ENCODE results near the gene ZNF554. TPM values are rescaled to one million over a fixed set of nuclear protein-coding genes. Genes with fewer than 3 reads are reported as not detected.
A peak's percentile ranks its signal among the peaks of the same experiment; 100 is the strongest.

The ZNF554 gene
- total and polyA plus RNA-seq, 2 of the 8 experiments (the other 6 are each of a cell fraction or from before 2014, with no cell fraction given) = 1.8 to 5.7 TPM

GRCh38 chr19:2853015-2853606 lies 33.4 kb downstream of the ZNF554 start:
- Histone ChIP-seq H4K91ac (replicated peaks; ENCODE audit: insufficient read length, low read length) (no peak overlapping the region), H3K56ac (replicated peaks; ENCODE audit: insufficient read length, low read depth, low read length) (no peak overlapping the region), H3K4me2 (ENCODE audit: insufficient read depth in 1 of 2, low read depth in 2 of 2, low read length in 2 of 2) (no peak overlapping the region), H4K8ac (ENCODE audit: extremely low read depth, insufficient read depth, low read length) (no peak overlapping the region), H3K9ac (replicated peaks in 1 of 4; ENCODE audit: extremely low read depth in 1 of 4, low read depth in 3 of 4, low read length in 3 of 4) (no peak overlapping the region), H2BK12ac (ENCODE audit: low read depth, low read length) (no peak overlapping the region), H3K27me3 (replicated peaks in 1 of 4; ENCODE audit: control insufficient read depth in 3 of 4, extremely low read depth in 1 of 4, insufficient read depth in 3 of 4, low read length in 3 of 4) (no peaks in the 10 kb centered on the region; a peak in 1 of 7 replicates), H2AFZ (ENCODE audit: low read length) (no peak overlapping the region), H3K36me3 (ENCODE audit: control insufficient read depth in 2 of 4, insufficient read depth in 4 of 4, low read length in 3 of 4) (peaks cover 12 to 51% (median 36%) of the 10 kb centered on the region in 4 experiments), H3K79me1 (ENCODE audit: low read depth, low read length) (0 out of 2 replicates have a peak, but pooled peaks cover 2% of the 10 kb centered on the region), H3K9me3 (ENCODE audit: insufficient read depth in 2 of 2, low read depth in 1 of 2, low read length in 1 of 2) (peaks cover 72 to 89% of the 10 kb centered on the region in 2 experiments), H2BK5ac (ENCODE audit: low read depth, low read length) (no peak overlapping the region), H3K4ac (replicated peaks; ENCODE audit: insufficient read length, low read depth, low read length) (no peak overlapping the region), H3K79me2 (ENCODE audit: control insufficient read depth in 1 of 2, insufficient read depth in 2 of 2, low read length in 2 of 2) (no peaks in the 10 kb centered on the region; a peak in 1 of 4 replicates), H4K20me1 (replicated peaks in 1 of 2; ENCODE audit: control insufficient read depth in 1 of 2, insufficient read depth in 2 of 2, low read length in 2 of 2) (no peaks in the 10 kb centered on the region), H3K27ac (ENCODE audit: low read depth, low read length) (no peak overlapping the region), H3K4me1 (replicated peaks in 1 of 4; ENCODE audit: control insufficient read depth in 3 of 4, insufficient read depth in 4 of 4, low read length in 3 of 4) (no peaks in the 10 kb centered on the region), H2AK5ac (ENCODE audit: low read depth, low read length) (no peak overlapping the region), H2BK20ac (ENCODE audit: low read length) (no peak overlapping the region), H3K18ac (ENCODE audit: extremely low read depth, low read length) (no peak overlapping the region), H4K5ac (ENCODE audit: insufficient read length, low read depth, low read length) (no peak overlapping the region), H2BK15ac (ENCODE audit: low read length) (no peak overlapping the region), H3K14ac (ENCODE audit: insufficient read length) (no peak overlapping the region), H3K4me3 (ENCODE audit: extremely low read depth in 1 of 4, insufficient read depth in 2 of 4, low read depth in 3 of 4, low read length in 4 of 4) (0 out of 8 replicates have a peak overlapping the region, but pooled peaks of 1 of the 4 experiments have one; percentile 10), H3K23ac (ENCODE audit: insufficient read length) (no peak overlapping the region), H3K23me2 (ENCODE audit: low read depth, low read length) (no peaks in the 10 kb centered on the region), H2BK120ac (replicated peaks; ENCODE audit: low read depth, low read length) (no peak overlapping the region)
- FAIRE-seq (no peak), DNase-seq (ENCODE audit: low read depth in 1 of 2, low spot score in 2 of 2) (no peak)
- POLR2A ChIA-PET (ENCODE audit: partially characterized antibody) = no interaction called here
- CTCF ChIA-PET (ENCODE audit: partially characterized antibody) = interaction anchor here (0.6 kb wide), 1 partner anchor 580 kb away, joined by 3 read pairs; no protein-coding TSS in a partner anchor
- WGBS, 2 experiments (ENCODE audit: extremely low coverage in 1 of 2, insufficient coverage in 1 of 2, insufficient read length in 1 of 2, insufficient replicate concordance in 2 of 2, low coverage in 1 of 2, low lambda C conversion rate in 2 of 2, missing lambda C conversion rate in 1 of 2) = 92% methylated on average over 11 of the region's 11 CpGs; no CpG with 5 or more reads in 1 of the 2 experiments
- TF ChIP-seq USF2 (IDR thresholded peaks at IDR 0.05; ENCODE audit: low read length) = no peak
- TF ChIP-seq CREB1 (IDR thresholded peaks at IDR 0.05) = no peak
- peak; percentile 51; the same call in 1 of the 2 replicates for TF ChIP-seq ZNF274 (IDR thresholded peaks at IDR 0.05; ENCODE audit: borderline replicate concordance, extremely low read depth, low read length)
- TF ChIP-seq JUND (IDR thresholded peaks at IDR 0.05; ENCODE audit: low read length) = no peak
- no peak for TF ChIP-seq RNF2 (IDR thresholded peaks at IDR 0.05; ENCODE audit: borderline replicate concordance, low read depth, low read length, missing control alignments, poor library complexity, severe bottlenecking)
- peak; percentile 20; the same call in 1 of the 2 replicates for TF ChIP-seq KDM1A (IDR thresholded peaks at IDR 0.05; ENCODE audit: borderline replicate concordance, low read length)
